GM21576 (cell line): ENCODE data around the gene ADNP.
"Not testable (repeated sequence)": the region's sequence is repeated elsewhere in the genome, so short reads cannot be mapped to it uniquely, and the experiment has no call there.

Experiments
- ATAC-seq: cut with Tn5 transposase; IDR thresholded peaks from one replicate; pipeline ENCODE4 v1.9.1; 2021; ENCODE audit warnings: mild to moderate bottlenecking, moderate library complexity; ENCODE audit not compliant: unreplicated experiment

The ADNP gene

DNA sequence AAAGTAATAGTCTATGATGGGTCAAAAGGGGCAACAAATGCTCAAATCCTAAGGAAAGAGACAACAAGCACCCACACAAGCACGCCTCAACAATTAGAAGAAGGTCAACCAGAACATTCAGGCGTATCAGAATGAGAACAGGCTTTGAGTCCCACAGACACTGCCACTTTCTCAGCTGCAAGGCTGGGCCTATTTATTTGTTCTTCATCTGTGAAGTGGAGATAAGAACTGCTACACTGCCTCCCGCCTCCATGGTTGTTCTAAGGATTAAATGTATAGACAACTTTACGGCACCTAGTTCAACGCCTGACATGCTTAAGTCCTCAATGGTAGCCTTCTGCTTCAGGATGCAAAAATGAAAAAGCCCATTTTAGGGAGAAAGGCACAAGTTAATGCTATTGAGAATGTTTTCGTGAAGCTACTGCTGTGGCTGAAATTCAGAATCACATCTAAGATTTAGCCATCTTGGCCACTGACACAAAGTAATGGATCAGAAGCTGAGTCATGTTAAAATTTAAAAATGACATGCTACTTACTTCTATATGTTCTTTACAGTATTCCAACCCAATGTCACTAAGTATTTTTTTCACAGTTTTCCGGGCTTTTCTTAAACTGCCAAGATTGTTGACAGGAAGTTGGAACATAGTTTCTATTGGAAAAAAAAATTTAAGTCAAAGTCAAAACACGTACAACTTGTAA is 27.7 kb downstream of the ADNP start:
- ATAC-seq = no peak

DNA sequence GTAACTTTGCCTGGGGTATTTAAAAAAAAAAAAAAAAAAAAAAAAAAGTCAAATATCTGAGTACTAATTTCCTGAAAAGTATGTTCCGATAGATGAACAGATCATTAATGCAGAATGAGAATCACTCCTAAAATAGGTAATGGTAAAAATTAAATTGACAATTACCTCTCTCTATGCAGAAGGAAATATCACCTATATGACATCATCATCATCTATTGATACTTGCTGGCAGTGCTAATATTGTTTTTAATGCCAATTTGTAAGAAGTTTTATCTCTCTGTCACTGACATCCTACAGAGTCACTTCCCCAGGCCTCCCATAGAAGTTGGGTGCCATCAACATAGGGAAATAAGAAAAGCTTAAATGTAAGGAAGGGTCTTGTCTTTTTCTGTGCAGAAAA is 29.9 kb downstream of the ADNP start:
- ATAC-seq = no peak

DNA sequence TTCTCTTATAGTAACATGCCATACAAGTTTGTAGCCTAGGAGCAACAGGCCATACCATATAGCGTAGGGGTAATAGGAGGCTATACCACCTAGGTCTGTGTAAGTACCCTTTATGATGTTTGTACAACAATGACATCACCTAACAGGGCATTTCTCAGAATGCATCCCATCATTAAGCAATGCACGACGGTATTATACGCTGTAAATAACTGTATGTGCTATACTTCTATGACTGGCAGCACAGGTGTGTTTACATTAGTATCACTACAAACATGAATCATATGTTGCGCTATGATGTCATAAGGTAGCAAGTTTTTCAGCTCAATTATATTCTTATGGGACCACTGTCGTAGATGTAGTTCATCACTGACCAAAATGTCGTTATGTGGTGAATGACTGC is 31.0 kb downstream of the ADNP start:
- ATAC-seq = no peak

DNA sequence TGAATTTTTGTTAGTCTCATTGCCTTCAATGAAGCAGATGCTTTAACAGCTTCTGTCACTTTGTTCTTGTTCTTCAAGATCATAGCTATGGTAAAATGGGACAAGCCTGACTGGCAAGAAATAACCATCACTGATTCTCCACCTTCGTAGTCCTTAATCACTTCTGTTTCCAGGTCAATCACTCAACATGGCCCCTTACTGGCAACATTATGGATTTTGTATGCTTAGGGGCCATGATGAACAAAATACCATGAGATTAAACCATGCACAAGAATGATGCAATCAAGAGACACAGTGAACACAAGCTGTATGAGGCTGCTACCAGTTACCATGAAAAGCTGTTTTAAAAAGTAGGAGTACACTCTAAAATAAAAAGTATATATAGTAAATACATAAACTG is 32.8 kb downstream of the ADNP start:
- no peak for ATAC-seq

DNA sequence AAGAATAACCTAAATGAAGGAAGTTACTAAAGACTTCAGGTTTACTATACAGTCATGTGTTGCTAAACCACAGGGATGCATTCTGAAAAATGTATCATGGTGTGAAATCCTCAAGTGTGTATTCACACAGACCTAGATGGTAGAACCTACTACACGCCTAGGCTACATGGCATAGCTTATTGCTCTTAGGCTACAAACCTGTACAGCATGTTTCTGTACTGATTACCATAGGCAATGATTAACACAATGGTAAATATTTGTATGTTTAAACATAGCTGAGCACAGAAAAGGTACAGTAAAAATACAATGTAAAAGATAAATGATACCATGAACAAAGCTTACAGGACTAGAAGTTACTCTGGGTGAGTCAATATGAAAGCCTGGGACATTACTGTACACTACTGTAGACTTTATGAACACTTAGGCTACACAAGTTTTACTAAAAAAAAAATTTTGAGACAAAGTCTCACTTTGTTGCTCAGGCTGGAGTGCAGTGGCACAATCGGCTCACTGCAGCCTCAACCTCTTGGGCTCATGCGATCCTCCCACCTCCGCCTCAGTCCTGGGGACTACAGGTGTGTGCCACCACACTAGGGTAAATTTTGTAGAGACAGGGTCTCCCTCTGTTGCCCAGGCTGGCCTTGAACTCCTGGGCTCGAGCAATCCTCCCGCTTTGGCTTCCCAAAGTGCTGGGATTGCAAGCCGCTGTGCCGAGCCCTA is 36.0 kb downstream of the ADNP start:
- no peak for ATAC-seq

DNA sequence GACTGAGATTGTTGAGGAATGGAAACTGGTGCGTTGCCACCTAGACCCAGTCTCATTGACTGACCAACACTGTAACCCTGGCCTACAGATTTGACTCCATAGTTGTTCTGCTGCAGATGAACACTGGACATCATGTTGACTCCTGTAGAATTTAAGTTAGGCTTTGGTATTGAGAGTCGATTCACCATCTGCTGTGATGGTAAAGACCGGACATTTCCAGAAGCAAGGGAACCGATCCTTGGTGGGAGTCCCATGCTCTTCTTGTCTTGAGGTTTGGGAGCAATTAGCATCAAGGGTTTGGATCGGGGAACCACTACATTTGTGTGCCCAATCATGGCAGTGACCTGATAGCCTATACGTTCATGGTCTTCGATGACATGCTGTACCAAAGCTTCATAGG is 37.6 kb downstream of the ADNP start:
- ATAC-seq = no peak

DNA sequence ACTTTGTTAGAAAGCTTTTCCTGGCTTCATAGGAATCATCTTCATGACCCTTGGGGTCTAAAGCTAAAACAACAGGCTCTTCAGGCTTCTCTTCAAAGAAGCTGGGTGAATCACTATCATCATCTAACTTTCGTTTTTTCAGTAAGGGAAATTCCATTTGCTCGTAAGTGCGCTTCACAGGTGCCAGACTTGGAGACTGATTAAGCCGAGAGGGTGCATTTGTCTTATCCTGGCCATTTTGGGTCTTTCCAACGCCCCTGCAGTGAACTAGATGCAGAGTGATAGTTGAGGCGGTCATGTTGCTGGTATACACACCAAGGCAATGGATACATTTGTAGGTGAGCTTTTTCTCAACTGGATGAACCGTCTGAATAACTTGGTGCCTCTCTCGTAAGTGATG is 38.8 kb downstream of the ADNP start:
- no peak for ATAC-seq

DNA sequence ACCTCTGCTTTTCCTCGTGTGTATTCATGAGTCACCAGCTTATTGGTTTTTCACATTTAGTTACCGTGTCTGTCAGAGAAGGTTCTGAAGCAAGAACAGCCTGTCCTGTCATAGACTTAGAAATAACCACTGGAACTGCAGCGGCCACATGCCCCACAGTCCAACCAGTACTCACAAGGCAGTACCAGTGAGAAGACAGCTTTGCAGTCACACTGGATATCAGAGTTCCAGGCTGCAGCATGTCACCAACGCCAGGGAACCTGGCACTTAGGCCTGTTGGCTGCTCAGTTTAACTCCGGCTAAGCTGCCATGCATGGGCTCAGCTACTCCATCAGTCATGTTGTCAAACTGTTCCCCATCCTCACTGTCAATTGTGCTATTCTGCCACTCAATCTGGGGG is 40.1 kb downstream of the ADNP start:
- ATAC-seq = no peak

DNA sequence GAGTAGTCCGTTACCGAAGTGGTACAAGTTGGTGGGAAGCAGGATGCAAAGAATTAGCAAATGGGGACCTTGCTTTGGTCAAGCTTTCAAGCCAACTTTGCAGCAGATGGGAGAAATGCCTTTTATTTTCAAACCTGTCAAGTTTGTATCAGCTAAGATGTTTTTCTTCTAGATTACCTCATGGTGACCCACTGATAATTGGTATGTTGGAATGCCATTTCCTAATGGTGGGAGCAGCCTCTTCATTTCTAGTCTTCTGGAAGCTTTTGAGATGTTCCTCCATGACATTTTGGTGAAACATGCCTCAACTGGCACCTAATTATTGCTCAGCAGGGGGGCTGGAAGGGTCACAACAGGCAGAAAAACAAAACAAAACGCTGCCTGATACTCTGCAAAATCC is 43.7 kb downstream of the ADNP start:
- ATAC-seq = no peak

DNA sequence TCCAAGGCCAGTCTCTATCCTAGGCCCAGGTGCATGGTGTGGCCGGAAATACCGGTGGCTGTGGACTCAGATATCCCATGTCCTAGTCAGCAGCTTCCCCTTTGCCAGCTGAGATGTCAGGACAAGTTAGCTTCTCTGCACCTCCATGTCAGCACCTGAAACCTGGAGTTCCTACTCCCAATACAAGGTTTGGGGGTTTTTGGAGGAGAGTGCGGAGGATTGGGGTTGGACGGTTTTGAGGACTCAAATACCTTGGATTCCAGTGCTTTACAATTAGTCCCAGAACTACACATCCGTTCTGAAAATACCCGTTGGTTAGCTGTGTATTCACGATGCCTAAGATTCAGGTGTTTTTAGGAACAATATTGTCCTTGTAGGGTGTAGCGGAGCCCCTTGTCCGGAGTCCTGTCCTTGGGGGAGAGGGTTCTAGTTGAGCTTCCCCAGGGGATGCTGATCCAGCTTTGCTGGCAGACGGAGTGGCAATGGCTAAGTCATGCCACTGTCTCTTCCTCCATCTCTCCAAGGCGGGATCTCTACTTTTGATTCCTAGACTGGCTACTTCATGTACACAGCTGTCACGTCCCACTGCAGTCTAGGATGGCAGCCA is 45.0 kb downstream of the ADNP start:
- no peak for ATAC-seq

DNA sequence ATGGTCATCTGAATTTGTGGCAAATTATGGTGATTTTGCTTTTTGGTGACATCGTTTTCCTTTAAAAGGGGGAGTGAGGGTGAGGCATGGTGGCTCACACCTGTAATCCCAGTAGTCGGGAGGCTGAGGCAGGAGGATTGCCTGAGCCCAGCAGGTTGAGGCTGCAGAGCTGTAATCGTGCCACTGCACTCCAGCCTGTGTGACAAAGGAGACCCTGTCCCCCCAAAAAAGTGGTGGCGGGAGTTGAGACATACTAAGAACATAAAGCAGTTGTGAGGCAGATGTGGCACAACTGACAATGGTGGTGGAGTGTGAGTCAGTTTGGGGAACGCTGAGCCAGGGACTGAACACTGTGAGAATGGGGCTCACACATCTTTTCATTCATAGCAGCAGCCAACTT is 45.5 kb downstream of the ADNP start:
- no peak for ATAC-seq

DNA sequence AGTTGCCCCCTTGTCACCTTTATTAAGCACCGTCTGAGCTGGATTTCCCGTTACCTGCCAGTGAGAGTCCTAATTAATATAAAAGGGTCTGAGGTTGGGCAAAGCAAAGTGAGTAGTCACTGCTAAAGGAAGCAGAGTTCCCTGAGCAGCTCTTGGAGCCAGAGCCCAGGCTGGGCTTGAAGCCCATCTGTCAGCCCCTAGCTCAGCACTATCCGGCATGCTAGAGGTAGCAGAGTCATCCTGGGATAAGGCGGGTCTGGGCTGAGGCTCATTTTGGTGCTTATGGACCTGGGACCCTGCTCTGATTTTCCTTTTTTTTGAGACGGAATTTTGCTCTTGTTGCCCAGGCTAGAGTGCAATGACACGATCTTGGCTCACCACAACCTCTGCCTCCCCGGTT is 46.2 kb downstream of the ADNP start:
- no peak for ATAC-seq

DNA sequence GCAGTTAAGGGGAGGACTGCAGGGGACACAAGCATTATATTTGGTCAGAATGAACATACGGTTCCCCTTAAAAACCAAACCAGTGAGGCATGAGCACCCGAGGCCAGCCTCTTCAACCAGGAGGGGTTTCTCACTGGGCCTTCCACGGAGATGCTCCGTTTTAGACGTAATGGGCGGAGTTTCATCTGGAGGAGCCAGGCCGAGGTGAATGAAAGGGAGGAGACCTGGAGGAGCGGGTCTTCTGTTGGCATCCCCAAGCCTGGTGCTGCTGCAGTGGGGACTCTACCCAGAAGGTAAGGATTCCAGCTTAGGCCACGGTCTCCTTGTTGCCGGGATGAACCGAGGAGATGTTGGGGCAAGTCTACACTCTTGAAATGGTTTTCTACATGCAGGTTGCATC is 47.4 kb downstream of the ADNP start:
- ATAC-seq = no peak

DNA sequence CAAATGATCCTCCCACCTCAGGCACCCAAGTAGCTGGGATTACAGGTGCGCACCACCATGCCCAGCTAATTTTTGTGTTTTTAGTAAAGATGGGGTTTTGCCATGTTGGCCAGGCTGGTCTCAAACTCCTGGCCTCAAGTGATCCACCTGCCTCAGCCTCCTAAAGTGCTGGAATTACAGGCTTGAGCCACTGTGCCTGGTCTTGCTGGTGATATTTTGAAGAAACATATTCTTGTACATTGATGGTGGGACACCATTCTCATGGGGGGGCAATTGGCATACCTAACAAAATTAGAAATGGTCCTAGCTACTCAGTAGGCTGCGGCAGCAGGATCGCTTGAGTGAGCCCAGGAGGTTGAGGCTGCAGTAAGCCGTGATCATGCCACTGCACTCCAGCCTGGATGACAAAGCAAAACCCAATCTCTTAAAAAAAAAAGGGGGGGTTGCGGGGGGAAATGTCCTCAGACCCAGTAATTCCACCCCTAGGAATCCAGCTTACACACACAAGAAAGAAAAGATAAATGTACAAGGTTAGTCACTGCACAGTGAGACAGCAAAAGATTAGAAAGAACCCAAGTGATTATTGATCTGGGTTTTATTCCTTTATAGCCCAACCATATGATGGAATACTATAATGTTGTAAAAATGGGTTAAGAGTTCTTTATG is 49.3 kb downstream of the ADNP start:
- ATAC-seq = not testable (repeated sequence)

DNA sequence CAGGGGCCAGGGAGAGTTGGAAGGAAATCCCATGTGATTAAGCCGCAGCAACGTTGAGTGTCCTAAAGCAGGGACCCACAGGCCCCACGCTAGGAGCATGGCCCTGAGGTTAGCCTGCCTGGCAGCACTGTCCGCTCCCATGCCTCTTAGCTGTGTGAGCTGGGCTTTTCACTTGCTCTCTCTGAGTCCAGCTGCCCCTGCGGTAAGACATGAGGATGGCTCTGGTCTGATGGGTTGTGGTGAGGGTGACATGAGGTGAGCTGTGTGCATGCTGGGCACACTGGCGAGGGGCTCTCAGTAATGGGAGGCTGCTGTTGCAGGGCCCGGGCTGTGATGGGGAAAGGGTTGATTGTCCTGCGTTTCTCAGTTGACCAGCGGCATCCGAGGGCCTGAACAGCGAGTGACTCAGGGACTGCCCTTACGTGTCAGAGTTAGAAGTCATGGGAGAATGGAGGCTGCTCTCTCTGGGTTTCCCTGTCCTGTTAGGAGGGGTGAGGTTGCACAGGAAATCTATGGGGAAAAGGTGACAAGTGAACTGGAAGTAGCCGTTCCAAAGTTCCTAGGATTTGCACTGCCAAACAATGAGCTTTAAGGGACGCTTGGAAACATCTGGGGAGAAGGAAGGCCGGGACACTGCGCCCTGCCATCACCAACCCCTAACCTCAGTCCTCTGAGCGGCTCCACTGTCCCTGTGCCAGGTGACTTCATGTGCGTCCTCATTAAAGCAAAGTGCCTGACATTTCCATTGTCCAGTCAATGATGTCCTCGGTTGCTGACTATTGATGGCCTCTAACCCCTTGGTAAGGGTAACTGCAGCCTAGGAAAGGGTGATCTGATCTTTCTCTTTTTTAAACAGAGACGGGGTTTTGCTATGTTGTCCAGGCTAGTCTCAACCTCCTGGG is 51.3 kb downstream of the ADNP start:
- ATAC-seq = no peak

DNA sequence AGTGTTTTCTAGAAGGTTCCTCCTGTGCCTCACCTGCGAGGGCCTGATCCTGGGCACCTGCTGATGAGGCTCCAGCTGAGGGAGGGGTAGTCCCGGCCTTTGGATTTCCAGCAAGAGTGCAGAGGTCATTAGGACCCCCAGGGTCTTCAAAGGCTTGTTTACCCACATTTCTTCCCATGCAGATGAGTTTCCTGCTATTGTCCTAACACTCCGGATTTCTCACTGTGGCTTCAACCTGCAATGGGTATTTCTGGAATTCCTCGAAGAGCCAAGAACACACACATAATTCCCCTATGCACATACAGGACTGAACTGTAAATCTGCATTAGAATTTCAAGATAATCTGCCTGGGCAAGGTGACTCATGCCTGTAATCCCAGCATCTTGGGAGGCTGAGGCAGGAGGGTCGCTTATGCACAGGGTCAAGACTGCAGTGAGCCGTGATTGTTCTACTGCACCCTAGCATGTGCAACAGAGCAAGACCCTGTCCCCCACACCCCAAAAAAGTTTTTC is 53.9 kb downstream of the ADNP start:
- no peak for ATAC-seq

DNA sequence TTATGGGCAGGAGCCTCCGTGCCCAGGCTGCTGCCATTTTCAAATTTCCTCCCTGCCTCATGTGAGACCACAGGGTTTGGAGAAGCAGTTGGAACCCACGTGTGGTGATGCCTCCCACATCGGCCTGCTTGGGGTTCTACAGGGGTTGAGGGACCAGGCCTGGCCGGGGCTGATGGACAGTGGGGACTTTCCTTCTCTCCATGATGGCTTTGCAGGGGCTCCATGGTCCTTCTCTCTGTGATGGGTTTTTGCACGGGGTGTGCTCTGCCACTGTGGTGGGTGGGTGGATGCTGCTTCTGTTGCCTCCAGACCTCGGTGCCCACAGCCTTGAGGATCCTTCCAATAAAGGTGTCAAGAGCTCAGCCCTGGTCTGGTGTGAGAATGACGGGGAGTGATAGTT is 54.4 kb downstream of the ADNP start:
- ATAC-seq = no peak

DNA sequence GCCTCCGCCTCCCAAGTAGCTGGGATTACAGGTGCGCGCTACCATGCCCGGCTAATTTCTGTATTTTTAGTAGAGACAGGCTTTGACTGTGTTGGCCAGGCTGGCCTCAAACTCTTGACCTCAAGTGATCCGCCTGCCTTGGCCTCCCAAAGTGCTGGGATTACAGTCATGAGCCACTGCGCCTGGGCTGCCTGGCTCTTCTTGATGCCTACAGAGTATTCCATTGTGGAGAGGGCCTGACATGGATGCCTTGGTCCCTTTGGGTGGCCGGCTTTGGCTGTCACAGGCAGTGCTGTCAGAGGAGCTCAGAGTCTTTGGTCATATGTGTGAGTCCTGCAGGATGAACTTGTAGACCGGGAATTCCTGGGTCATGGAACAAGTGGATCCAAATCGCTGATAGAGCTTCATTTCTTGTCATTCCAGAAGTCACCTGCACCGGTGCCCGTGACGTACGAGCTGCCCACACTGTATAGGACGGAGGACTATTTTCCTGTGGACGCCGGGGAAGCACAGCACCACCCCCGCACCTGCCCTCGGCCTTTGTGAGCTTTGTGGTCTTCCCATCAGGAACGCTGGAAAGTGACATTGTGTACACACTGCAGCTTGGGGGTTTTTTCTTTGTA is 55.1 kb downstream of the ADNP start:
- ATAC-seq = no peak

DNA sequence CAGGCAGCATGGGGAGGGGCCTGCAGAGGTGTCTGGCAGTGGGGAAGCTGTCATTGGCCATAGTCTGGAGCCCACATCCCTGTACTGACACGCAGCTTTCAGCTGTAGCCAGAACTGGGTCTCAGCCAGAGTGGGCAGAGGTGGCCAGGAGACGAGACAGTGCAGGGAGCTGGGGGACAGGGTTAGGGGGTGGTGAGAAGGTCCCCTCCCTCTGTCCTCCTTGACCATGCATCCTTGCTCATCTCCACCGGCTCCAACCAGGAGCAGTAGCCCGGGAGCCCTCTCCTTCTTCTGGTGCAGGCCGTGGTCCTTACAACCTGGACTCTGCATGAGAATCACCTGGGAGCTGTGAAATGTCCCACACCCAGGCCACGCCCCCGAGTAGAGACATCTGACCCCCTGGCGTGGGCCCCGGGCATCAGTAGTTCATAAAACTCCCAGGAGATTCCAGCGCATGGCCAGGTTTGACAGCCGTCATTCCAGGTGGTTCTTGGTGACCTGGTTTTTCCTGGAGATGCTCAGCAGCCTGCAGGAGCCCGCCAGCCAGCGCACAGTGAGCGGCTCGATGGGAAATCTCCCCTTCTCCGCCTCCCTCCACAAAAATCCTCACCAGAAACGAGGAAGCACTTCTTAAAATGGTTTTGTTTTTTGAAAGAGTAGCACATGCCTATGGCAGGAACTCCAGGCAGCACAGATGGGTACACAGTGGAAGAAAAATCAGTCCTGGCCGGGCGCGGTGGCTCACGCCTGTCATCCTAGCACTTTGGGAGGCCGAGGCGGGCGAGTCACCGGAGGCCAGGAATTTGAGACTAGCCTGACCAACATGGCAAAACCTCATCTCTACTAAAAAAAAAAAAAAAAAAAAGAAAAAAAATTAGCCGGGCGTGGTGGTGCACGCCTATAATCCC is 56.2 kb downstream of the ADNP start:
- ATAC-seq = no peak
